ENCODE data around the gene KIF1A.

The KIF1A gene

GRCh38 chr2:240760576-240761246 is 59.3 kb downstream of the KIF1A start:
- DNase-seq, result no peak

DNA sequence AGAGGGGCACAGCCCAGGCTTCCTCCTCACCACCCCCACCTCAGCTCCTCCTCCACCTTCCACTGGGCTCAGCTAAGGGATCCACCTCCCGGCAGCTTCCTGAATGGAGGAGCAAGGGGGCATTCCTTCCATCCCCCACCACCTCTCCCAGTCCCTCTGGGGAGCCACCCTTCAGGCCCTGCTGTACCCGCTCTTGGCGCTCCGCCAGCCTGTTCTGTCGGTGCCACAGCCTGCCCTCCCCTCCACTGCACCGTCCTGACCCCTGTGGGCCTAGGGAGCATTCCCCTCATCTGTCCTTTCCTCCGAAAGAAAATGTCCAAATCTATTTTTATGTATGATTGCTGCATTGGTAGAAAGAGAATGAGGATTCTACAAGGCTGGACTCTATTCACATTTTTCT is 59.9 kb downstream of the KIF1A start:
- no peak for DNase-seq

DNA sequence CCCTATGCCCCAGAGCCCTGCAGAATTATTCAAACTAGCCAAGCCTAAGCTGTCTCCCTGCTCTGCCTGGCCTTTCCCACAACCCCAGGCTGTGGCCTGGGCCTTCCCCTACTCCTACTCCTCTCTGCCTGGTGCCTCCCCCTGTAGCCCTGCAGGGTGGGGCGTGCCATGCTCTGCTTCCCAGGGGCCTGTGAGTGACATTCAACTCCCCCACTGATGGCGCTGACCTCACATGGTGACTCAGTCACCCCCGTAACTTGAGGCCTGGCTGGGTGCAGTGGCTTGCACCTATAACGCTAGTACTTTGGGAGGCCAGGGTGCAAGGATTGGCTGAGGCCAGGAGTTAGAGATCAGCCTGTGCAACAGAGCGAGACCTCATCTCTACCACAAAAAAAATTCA is 60.6 kb downstream of the KIF1A start:
- DNase-seq, result no peak

DNA sequence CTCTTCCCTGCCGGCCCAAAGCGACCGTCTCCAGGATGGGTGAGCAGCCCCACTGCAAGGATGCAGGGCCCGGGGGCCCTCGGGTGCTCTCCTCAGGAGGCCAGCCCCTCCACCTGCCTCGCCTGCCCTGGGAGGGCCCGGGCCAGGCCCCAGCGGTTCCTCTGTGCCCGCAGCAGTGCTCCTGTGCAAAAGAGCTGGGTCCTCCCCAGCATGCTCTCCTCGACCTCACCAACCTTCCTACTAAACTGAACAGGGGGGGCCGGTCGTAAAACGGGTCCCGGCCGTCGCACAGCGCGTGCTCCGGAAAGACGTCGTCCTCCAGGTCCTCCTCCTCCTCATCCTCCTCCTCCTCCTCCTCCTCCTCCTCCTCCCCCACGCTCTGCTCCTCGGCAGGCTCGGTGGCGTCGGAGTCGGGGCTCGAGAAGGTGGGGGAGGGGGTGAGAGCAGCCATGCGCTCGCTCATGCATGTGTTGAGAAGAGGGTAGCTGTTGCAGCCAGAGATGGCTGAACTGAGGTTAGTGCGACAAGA is 62.9 kb downstream of the KIF1A start:
- no peak for DNase-seq

DNA sequence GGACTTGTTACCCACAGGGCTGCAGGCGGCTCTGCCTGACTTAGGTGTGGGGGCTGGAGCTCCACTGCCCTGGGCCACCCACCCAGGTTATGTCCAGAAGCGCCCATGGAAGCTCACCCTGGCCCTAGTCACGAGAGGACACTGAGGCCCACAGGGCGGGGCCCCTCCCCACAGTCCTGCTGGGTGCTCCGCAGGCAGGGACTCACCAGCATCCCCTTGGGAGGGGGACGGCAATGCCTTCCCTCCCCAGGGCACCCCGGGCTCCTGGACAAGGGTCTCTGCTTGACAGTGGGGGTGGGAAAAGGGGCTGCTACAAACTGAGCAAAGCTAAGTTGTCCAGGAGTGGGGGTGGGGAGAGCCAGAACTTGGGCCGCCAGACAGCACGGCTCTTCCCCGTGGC is 67.8 kb downstream of the KIF1A start:
- no peak for DNase-seq

GRCh38 chr2:240750409-240750808 is 69.6 kb downstream of the KIF1A start:
- DNase-seq, result no peak

DNA sequence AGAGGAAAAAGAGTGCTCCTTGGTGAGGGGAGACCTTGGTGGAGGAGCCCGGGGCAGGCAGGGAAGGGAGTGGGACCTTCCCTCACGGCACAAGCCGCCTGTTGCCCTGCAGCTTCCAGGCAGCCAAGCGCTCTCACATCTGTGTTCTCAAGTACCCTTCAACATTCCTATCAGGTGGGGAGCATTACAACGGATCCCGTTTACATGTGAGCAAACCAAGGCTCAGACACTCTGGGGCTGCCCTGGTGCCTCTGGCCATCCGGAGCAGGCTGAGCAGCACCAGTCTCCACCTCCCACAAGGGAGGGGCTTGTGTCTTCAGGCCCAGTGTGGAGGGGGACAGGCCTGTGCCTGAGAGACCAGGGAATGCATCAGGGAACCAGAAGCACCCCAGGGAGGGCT is 70.5 kb downstream of the KIF1A start:
- DNase-seq, result no peak

GRCh38 chr2:240747256-240747655 is 72.8 kb downstream of the KIF1A start:
- no peak for DNase-seq

DNA sequence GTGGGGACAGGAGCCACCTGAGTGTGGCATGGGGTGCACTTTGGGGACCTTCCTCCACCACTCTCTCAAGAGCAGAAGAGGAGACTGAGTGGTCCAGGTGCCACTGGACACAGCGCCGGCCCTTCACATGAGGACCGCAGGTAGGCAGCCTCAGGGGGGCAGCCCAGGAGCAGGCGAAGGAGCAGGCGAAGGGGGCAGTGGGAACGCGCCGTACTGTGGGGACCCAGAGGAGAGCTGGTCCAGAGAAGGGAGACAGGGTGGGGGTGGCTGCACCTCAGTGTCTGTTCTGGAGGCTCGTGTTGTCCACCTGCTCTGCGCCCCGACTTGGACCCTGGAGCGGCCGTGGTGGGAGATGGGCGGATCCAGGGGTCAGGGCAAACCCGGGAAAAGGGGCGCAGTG is 73.3 kb downstream of the KIF1A start:
- DNase-seq, result no peak

DNA sequence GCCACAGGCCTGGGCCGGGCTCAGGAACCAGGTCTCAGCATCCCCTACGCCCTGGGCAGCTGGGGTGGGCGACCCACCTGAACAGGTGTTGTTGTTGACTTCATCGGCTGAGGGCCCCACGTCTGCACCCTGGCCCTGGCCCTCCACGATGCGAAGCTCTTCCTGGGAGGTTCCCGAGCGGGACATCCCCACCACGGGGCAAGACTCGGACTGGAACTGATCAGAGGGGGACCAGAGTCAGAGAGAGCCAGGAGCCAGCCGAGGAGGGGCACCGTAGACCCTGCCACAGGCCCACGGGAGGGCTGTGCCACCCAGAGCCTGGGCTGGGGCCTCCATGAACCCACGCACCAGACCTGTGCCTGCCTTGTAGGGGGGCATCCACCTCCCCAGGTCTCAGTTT is 74.1 kb downstream of the KIF1A start:
- no peak for DNase-seq

GRCh38 chr2:240745456-240745855 is 74.6 kb downstream of the KIF1A start:
- no peak for DNase-seq

DNA sequence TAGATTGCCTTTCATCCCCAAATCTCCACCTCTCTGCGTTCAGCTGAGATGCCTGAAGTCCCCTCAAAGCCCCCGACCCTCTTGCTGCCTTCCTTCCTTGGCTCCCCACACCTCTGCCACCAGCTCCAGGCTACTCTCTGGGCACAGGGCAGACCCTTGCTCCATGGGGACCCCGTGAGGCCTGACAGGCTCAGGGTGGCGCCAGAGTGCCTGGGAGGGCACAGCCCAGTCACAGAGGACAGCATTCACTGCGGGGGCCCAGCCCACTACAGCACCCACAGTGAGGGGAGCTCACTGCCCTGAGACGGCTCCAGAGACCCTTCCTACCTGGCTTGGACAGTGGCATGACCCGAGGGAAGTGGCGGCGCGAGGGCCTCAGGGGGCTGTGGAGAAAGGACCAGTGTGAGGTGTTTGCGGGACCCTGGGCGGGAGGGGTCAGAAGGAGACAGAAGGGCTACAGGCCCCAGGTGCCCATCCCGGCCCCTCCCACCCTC is 77.4 kb downstream of the KIF1A start:
- DNase-seq, result no peak

DNA sequence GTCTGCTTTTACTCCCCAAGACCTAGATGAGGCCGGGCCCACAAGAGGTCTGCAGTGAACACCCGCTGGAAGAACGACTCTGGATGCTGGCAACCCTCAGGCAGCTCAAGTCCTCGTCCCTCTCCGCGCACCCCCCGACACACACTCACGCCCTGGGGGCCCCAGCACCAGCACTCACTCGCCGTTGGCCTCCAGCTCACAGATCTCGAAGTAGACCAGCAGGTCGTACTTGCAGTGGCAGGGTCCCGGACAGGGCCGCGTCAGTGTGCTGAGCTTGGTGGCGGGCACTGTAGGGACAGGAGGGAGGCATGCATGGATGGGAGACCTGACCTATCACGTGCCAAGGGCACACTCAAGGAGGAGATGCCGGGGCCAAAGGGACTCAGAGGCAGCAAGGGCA is 78.9 kb downstream of the KIF1A start:
- no peak for DNase-seq

DNA sequence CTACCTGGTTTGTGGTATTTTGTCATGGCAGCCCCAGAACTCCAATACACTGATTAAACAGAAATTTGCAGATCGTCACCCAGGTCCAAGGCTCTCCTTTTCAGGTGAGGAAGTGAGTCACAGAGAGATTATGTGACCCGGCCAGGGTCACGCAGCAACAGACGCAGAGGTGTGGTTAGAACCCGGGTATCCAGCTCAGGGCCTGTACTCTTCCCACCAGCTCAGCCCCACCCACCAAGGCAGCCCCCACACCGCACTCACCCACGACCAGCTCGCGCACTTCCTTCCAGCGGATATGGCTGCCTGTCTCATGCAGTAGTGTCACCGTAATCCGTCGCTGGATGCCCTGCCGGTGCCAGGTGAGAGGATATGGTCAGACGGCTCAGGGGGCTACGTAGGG is 80.2 kb downstream of the KIF1A start:
- no peak for DNase-seq

DNA sequence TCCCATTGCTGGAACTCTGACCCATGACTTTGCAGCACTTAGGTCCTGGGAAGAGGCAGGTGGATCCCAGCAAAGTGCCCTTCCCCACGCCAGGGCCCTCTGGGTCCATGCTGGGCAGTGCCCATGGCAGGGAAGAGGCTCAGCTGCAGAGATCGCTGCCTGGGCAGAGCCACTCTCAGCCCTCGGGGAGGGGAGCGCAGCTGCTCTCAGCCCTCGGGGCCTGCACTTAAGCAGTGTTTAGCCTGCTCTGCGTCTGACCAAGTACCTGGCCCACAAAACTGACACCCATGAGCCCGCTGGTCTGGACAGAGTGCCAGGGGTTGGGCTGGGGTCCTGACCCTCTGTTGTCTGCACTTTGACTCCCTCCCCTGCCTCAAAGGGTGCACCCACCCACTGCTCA is 82.1 kb downstream of the KIF1A start:
- DNase-seq, result no peak

- no peak for DNase-seq
Measured at GRCh38 chr2:240737512-240737911, 82.5 kb downstream of the KIF1A start.

DNA sequence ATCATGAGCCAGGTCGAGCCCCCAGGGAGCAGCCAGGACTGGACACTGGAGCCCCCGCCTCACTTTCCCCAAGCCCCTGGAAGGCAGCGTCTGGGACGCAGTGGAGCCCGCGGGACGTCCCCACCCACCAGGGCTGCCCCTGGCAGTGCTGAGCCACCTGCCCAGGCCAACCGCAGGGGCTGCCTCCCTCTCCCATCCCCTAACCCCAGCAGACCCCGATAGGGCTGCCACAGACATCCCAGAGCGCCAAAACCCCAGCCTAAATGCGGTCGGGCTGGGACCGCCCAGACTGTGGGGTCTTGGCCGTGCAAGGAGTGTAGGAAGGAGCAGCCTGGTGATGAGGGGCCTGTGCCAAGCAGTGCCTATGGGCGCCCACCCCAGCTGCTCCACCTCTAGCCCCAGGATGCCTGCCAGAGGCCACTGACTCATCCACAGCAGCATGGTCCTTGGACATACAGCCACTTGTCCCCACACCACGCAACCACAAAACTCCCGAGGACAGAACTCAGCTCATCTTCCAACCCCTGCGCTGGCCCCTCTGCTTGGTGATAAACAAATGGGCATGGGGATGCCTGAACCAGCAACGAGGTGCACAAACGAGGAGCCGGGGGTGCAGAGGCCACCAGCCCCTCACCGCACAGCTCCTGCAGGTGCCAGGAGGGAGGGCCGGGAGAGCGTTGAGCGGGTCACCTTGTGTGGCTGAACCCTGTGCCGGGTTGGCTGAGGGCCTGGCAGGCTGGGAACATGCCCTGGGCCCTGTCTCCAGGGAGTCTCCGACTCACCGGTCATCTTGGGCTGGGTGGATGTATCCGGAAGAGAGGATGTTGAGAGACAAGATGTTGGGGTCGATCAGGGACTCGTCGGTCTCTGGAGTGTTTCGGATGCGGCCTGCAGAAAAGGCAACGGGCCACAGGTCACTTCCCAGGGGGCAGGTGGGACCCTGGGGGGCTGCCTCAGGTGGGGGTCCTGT is 83.5 kb downstream of the KIF1A start:
- no peak for DNase-seq

DNA sequence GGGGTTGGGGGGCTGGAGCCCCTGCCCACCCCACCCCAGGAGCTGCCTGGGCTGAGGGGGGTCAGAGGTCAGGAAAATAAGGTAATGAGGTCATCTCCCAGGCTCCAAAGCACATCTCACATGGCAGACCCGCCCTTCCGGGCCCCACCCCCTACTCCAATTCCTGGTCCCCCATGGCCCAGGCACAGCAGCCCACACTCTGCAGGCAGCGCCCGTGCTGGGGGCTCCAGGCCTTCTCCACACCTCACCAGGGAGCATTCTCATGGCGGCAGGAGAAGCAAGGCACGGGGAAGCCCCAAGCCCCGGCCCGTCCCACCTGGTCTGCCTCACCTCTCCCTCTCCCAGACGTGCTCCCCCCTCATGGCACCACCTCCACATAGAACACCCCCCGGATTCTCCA is 84.5 kb downstream of the KIF1A start:
- DNase-seq, result no peak

GRCh38 chr2:240734756-240735155 is 85.3 kb downstream of the KIF1A start:
- DNase-seq, result no peak

GRCh38 chr2:240733803-240734495 is 86.1 kb downstream of the KIF1A start:
- no peak for DNase-seq

DNA sequence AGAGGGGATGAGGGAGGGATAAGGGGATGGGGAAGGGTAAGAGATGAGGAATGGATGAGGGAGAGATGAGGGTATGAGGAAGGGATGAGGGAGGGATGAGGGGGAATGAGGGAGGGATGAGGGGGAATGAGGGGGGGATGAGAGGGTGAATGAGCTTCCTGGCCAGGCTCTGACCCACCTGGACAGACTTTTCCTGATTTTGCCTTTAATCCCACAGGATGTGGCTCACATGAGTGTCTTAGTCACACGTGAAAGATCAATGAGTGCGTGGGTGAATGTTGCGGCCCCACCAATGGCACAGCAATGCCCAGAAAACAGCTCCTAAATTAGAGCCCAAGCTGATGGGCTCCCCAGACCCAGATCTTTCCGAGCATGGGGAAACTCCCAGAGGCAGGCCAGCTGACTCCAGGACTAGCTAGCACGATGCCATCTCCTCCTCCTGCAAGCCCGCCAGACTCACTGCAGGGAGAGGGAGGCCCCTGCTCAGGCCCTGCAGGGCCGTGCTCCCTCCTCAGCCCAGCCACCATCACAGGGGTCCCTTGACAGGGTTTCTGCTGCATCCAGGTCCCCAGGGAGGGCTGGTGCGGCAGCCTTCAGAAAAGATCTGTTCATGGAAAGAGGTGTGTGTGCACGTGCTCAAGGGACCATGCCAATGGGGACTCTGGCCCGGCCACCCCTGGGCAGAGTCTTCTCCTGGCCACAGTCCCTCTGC is 87.0 kb downstream of the KIF1A start:
- DNase-seq, result no peak

DNA sequence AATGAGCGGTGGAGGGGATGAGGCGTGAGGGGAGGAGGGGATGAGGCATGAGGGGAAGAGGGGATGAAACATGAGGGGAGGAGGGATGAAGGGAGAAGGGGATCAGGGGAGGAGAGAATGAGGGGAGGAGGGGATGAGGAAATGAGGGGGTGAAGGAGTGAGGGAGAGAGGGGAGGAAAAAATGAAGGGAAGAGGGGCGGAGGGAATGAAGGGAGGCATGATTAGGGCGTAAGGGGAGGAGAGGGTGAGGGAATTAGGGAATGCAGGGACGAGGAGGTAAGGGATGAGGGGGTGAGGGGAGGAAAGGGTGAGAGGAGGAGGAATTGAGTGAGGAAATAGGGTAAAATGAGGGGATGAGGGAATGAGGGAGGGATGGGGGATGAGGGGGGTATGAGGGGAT is 87.8 kb downstream of the KIF1A start:
- DNase-seq, result no peak

DNA sequence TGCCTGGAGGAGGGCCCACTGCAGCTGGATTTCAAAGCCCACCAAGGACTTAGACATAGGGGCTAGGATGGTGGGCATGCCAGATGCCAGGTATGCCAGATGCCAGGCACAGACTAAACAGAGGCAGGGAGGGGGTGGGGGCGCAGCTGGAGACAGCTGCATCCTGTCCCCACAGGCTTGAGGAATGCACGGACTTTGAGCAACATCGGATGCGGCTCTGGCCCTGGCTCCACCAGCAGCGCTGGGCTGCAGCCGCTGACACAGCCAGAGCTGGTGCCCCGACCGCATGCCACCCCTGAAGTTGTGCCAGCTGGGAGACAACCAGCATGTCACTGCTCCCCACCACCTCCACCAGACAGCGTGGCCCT is 88.9 kb downstream of the KIF1A start:
- no peak for DNase-seq
